MM.1S (cell line): Measurements from ENCODE around the gene BID.

Experiments used
- DNase-seq: peaks from one replicate; pipeline ENCODE4 v3.0.0-alpha.2; 2015
- H2AFZ ChIP-seq: fragments of 300-600 bp; sonication (generic); 2 replicates; pipeline ENCODE4 v1.6.0; 2016; ENCODE audit warnings: antibody characterized with exemption, low read length
- H3F3A ChIP-seq: fragments of 300-600 bp; sonication (generic); 2 replicates; pipeline ENCODE4 v1.6.1; 2016; ENCODE audit warnings: mild to moderate bottlenecking, antibody characterized with exemption, low read length, moderate library complexity, mixed read lengths; ENCODE audit not compliant: insufficient read depth
- H3K27ac ChIP-seq: fragments of 300-600 bp; sonication (generic); 2 replicates; pipeline ENCODE4 v1.5.1; 2016; ENCODE audit warnings: mild to moderate bottlenecking, low read length
- H3K27me3 ChIP-seq: fragments of 300-600 bp; sonication (generic); replicated peaks from 2 replicates; pipeline ENCODE4 v1.6.0; 2016; ENCODE audit warnings: low read length; ENCODE audit not compliant: insufficient read depth
- H3K36me3 ChIP-seq: fragments of 300-600 bp; sonication (generic); replicated peaks from 2 replicates; pipeline ENCODE4 v1.6.1; 2016; ENCODE audit warnings: mild to moderate bottlenecking, low read length, mixed read lengths; ENCODE audit not compliant: insufficient read depth
- H3K4me1 ChIP-seq: fragments of 300-600 bp; sonication (generic); 2 replicates; pipeline ENCODE4 v1.6.1; 2016; ENCODE audit warnings: low read length, mixed read lengths
- H3K4me2 ChIP-seq: fragments of 300-600 bp; sonication (generic); 2 replicates; pipeline ENCODE4 v1.6.0; 2016; ENCODE audit warnings: low read depth, low read length
- H3K4me3 ChIP-seq: fragments of 300-600 bp; sonication (generic); 2 replicates; pipeline ENCODE4 v1.5.1; 2016; ENCODE audit warnings: low read length, mixed read lengths
- H3K79me2 ChIP-seq: fragments of 300-600 bp; sonication (generic); 2 replicates; pipeline ENCODE4 v1.6.1; 2016; ENCODE audit warnings: mixed run types, low read length, mixed read lengths
- H3K9ac ChIP-seq: fragments of 300-600 bp; sonication (generic); 2 replicates; pipeline ENCODE4 v1.6.1; 2016; ENCODE audit warnings: low read length, mixed read lengths
- H3K9me2 ChIP-seq: fragments of 300-600 bp; sonication (generic); replicated peaks from 2 replicates; pipeline ENCODE4 v1.6.1; 2016; ENCODE audit warnings: mild to moderate bottlenecking, low read length, mixed read lengths; ENCODE audit not compliant: insufficient read depth
- H3K9me3 ChIP-seq: fragments of 300-600 bp; sonication (generic); replicated peaks from 2 replicates; pipeline ENCODE4 v1.6.1; 2016; ENCODE audit warnings: mild to moderate bottlenecking, low read length, mixed read lengths; ENCODE audit not compliant: insufficient read depth
- H4K20me1 ChIP-seq: fragments of 300-600 bp; sonication (generic); 2 replicates; pipeline ENCODE4 v1.6.1; 2016; ENCODE audit warnings: mild to moderate bottlenecking, low read length, moderate library complexity, mixed read lengths; ENCODE audit not compliant: insufficient read depth
- EZH2 ChIP-seq: fragments of 300-600 bp; sonication (generic); optimal IDR thresholded peaks from 2 replicates; pipeline ENCODE3; 2017; ENCODE audit warnings: low read depth, mild to moderate bottlenecking, antibody characterized with exemption, low read length, mixed read lengths
- EZH2phosphoT487 ChIP-seq: fragments of 300-600 bp; sonication (generic); IDR thresholded peaks from 2 replicates; pipeline ENCODE4 v1.6.1; 2018; ENCODE audit warnings: antibody characterized with exemption, low read length
- TF ChIP-seq, protein P1 (sequence below): fragments of 300-600 bp; sonication (generic); IDR thresholded peaks from 2 replicates; pipeline ENCODE4 v1.5.1; 2016; ENCODE audit warnings: antibody characterized with exemption, low read length, mixed read lengths

BID gene

DNA sequence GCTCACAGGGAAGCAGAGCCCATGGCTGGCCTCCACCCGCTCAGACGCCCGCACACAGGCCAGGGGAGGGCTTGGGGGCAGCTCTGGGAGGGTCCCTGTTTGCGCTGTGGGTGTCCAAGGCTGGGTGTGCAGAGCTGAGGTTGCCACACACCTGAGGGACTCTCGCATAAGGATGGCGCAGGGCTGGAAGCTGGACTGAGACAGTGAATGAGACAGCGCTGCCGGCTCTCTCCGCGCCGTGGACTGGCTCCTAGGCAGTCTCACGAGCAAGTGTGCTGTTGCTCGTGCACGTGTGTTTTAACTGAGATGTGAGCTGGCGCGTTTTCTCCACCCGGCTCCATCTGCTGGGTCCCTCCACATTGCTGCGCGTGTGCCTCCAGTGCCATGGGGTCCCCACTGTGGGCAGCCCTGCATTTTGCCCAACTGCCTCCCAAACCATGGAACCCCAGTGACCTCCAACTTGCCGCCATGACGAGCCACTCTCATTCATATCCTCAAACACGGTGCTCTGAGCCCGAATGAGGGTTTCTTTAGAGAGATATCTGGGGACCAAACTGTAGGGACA is 4.2 kb upstream of the BID start:
- H3K9me3 ChIP-seq, result no peaks in the 10 kb centered on the region
- no peaks in the 10 kb centered on the region for H3K9me2 ChIP-seq
- DNase-seq, result no peak
- H3K36me3 ChIP-seq, result no peaks in the 10 kb centered on the region
- peak overlapping the region; percentile 80 for H3K4me3 ChIP-seq
- H3K79me2 ChIP-seq, result peaks cover 30% of the 10 kb centered on the region
- H3F3A ChIP-seq, result peaks cover 8% of the 10 kb centered on the region
- peak overlapping the region; percentile 82 for H3K4me2 ChIP-seq
- no peaks in the 10 kb centered on the region; the same call in 1 of the 2 replicates for H4K20me1 ChIP-seq
- H3K27me3 ChIP-seq, result no peaks in the 10 kb centered on the region
- no peak overlapping the region for H3K9ac ChIP-seq
- no peak for TF ChIP-seq EZH2
- TF ChIP-seq, protein P1, sequence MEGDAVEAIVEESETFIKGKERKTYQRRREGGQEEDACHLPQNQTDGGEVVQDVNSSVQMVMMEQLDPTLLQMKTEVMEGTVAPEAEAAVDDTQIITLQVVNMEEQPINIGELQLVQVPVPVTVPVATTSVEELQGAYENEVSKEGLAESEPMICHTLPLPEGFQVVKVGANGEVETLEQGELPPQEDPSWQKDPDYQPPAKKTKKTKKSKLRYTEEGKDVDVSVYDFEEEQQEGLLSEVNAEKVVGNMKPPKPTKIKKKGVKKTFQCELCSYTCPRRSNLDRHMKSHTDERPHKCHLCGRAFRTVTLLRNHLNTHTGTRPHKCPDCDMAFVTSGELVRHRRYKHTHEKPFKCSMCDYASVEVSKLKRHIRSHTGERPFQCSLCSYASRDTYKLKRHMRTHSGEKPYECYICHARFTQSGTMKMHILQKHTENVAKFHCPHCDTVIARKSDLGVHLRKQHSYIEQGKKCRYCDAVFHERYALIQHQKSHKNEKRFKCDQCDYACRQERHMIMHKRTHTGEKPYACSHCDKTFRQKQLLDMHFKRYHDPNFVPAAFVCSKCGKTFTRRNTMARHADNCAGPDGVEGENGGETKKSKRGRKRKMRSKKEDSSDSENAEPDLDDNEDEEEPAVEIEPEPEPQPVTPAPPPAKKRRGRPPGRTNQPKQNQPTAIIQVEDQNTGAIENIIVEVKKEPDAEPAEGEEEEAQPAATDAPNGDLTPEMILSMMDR, result no peak
- no peak for TF ChIP-seq EZH2phosphoT487
- no peak overlapping the region for H2AFZ ChIP-seq
- no peak overlapping the region for H3K27ac ChIP-seq
- no peaks in the 10 kb centered on the region for H3K4me1 ChIP-seq

DNA sequence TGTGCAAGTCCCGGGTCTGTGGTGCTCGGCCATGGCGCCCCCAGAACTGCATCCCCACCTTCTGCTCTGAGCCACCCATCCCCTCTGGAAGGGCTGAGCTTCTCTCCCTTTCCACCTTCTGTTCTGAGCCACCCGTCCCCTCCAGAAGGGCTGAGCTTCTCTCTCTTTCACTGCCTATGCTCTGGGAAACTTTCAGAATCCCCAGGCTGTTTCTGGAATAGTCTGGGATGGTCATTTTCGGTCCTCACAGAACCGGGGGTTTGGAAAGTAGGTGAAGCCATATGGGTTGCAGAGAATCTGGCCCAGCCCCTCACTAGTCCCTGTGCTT is 3.4 kb upstream of the BID start:
- Histone ChIP-seq H3K9ac (peak overlapping the region; percentile 91), H3K9me3 (no peaks in the 10 kb centered on the region), H3K27me3 (no peaks in the 10 kb centered on the region), H3K79me2 (peaks cover 38% of the 10 kb centered on the region), H4K20me1 (peaks cover 6% of the 10 kb centered on the region; the same call in 1 of the 2 replicates), H3K9me2 (no peaks in the 10 kb centered on the region), H3K27ac (peak overlapping the region; percentile 93), H2AFZ (peak overlapping the region; percentile 68; the same call in 1 of the 2 replicates), H3K4me1 (peaks cover 6% of the 10 kb centered on the region; the same call in 1 of the 2 replicates), H3K36me3 (no peaks in the 10 kb centered on the region), H3F3A (peaks cover 8% of the 10 kb centered on the region), H3K4me3 (peak overlapping the region; percentile 80), H3K4me2 (peak overlapping the region; percentile 82)
- DNase-seq, result no peak
- TF ChIP-seq, protein P1, result no peak
- TF ChIP-seq EZH2phosphoT487 (no peak), EZH2 (no peak)

- Histone ChIP-seq H3K9ac (peak overlapping the region; percentile 91), H3K9me3 (no peaks in the 10 kb centered on the region), H3K27ac (peak overlapping the region; percentile 93)
Measured at GRCh38 chr22:17777005-17777716, 2.9 kb upstream of the BID start.

More at GRCh38 chr22:17777005-17777716, 2.9 kb upstream of the BID start:
- Histone ChIP-seq H3K4me2 (peak overlapping the region; percentile 82), H3F3A (peaks cover 8% of the 10 kb centered on the region), H4K20me1 (peaks cover 6% of the 10 kb centered on the region; the same call in 1 of the 2 replicates), H3K79me2 (peaks cover 44% of the 10 kb centered on the region), H3K4me3 (peak overlapping the region; percentile 80), H3K4me1 (peaks cover 7% of the 10 kb centered on the region; the same call in 1 of the 2 replicates), H3K36me3 (no peaks in the 10 kb centered on the region), H3K27me3 (no peaks in the 10 kb centered on the region), H3K9me2 (no peaks in the 10 kb centered on the region), H2AFZ (peak overlapping the region; percentile 68)
- DNase-seq, result peak; percentile 81
- no peak for TF ChIP-seq EZH2
- TF ChIP-seq EZH2phosphoT487, result no peak
- TF ChIP-seq, protein P1, result no peak
